ENCODE measurements around the gene IPO4. TPM values are rescaled to one million over a fixed set of nuclear protein-coding genes. Genes with fewer than 3 reads are reported as not detected.
A peak's percentile ranks its signal among the peaks of the same experiment; 100 is the strongest.

The IPO4 gene
- total RNA-seq, 1 experiment from 2014 or later = 116 TPM

GRCh38 chr14:24141097-24141880 is 47.3 kb downstream of the IPO4 start, which contains the start of gene EMC9:
EMC9 (minus strand) TSS chr14:24141591; CDS start chr14:24141304, 287 bp downstream.
- H2BK15ac ChIP-seq (ENCODE audit: low read depth, low read length) = no peak within 1 kb of the TSS
- Mint-ChIP-seq H3K4me1 (peaks cover 36 to 37% of the 10 kb centered on the region in 2 experiments), H3K36me3 (ENCODE audit: insufficient read depth in 1 of 3, low read depth in 3 of 3) (peaks cover 25 to 53% (median 51%) of the 10 kb centered on the region in 3 experiments), H3K9me3 (no peaks in the 10 kb centered on the region), H3K4me3 (peak within 1 kb of the TSS; percentile 98 to 100), H3K27me3 (ENCODE audit: low read depth) (no peaks in the 10 kb centered on the region), H3K27ac (peak within 1 kb of the TSS; percentile 97 to 99 (median 98))
- no peak within 1 kb of the TSS for H2AK5ac ChIP-seq (ENCODE audit: insufficient read length, low read length)
- peaks cover 11% of the 10 kb centered on the region for H3K23me2 ChIP-seq (ENCODE audit: insufficient read length, low read depth, low read length, poor library complexity, severe bottlenecking)
- no peak within 1 kb of the TSS for H3T11ph ChIP-seq (ENCODE audit: low read length)
- no CpG with 5 or more reads among the region's 65 CpGs for WGBS (ENCODE audit: extremely low coverage, insufficient read length, low lambda C conversion rate)
- no peak within 1 kb of the TSS for H4K5ac ChIP-seq (ENCODE audit: insufficient read length, low read depth, low read length)
- no peak within 1 kb of the TSS for H2AFZ ChIP-seq (ENCODE audit: low read length)
- no peaks in the 10 kb centered on the region for H3K4me1 ChIP-seq (ENCODE audit: insufficient read depth, low read length)
- peaks cover 2% of the 10 kb centered on the region for H3K79me1 ChIP-seq (ENCODE audit: insufficient read depth, low read depth, low read length, poor library complexity, severe bottlenecking)
- no peak within 1 kb of the TSS for H4K91ac ChIP-seq (ENCODE audit: insufficient read length, low read depth, low read length)
- H2BK5ac ChIP-seq (ENCODE audit: insufficient read length, low read length) = no peak within 1 kb of the TSS
- H2BK20ac ChIP-seq (ENCODE audit: low read depth, low read length, poor library complexity, severe bottlenecking) = no peak within 1 kb of the TSS
- no peak within 1 kb of the TSS for H4K8ac ChIP-seq (replicated peaks; ENCODE audit: insufficient read length, low read depth, low read length)
- H2BK120ac ChIP-seq (ENCODE audit: low read depth, low read length, poor library complexity, severe bottlenecking) = no peak within 1 kb of the TSS
- H3K4me2 ChIP-seq (ENCODE audit: insufficient read depth, insufficient read length, low read length) = peak within 1 kb of the TSS; percentile 73
- peak within 1 kb of the TSS; percentile 46 for H3K18ac ChIP-seq (ENCODE audit: insufficient read length, low read depth, low read length)
- H3K9ac ChIP-seq (ENCODE audit: extremely low read depth, insufficient read length, low read length) = peak within 1 kb of the TSS; percentile 66
- H4K20me1 ChIP-seq (ENCODE audit: control insufficient read depth, insufficient read depth, insufficient read length) = no peaks in the 10 kb centered on the region
- H2BK12ac ChIP-seq (ENCODE audit: insufficient read length, low read depth, low read length) = no peak within 1 kb of the TSS
- no peaks in the 10 kb centered on the region for H3K27me3 ChIP-seq (ENCODE audit: insufficient read depth, low read length)
- DNase-seq = peak; percentile 100
- peaks cover 3% of the 10 kb centered on the region; the same call in 1 of the 2 replicates for H3K79me2 ChIP-seq (ENCODE audit: insufficient read depth, low read length)
- H3K14ac ChIP-seq (ENCODE audit: insufficient read depth, low read length) = peak within 1 kb of the TSS; percentile 46; the same call in 1 of the 2 replicates
- no peaks in the 10 kb centered on the region for H3K9me3 ChIP-seq (ENCODE audit: control insufficient read depth, low read depth, low read length)
- peak; percentile 50 for TF ChIP-seq CTCF (conservative IDR thresholded peaks at IDR 0.05)
- H3K23ac ChIP-seq (ENCODE audit: insufficient read length, low read depth, low read length) = no peak within 1 kb of the TSS
- H3K4ac ChIP-seq (ENCODE audit: low read depth, low read length) = no peak within 1 kb of the TSS
- H3K27ac ChIP-seq (ENCODE audit: insufficient read length, low read depth, low read length) = peak within 1 kb of the TSS; percentile 21
- no peak within 1 kb of the TSS for H3K56ac ChIP-seq (ENCODE audit: insufficient read length, low read depth, low read length)
